Non-pigmented ciliary epithelial cell (primary cell): ENCODE results near the gene CCDC102A.

ENCODE experiments used
- DNase-seq: peaks from one replicate; pipeline ENCODE4 v3.0.0-alpha.2; 2010; ENCODE audit warnings: low read depth

CCDC102A gene

GRCh38 chr16:57537581-57538234, 1.3 kb upstream of the CCDC102A start:
- DNase-seq, result no peak

- DNase-seq, result no peak
These were observed 779 bp upstream of the CCDC102A start for GRCh38 chr16:57537194-57537505.

- DNase-seq, result peak; percentile 46
These were observed 578 bp downstream of the CCDC102A start for GRCh38 chr16:57535680-57536305.

GRCh38 chr16:57534881-57535658, 1.3 kb downstream of the CCDC102A start:
- DNase-seq, result no peak

GRCh38 chr16:57534337-57534880, 2.0 kb downstream of the CCDC102A start:
- no peak for DNase-seq

- DNase-seq, result no peak
These were observed 2.7 kb downstream of the CCDC102A start for GRCh38 chr16:57533431-57534336.

- no peak for DNase-seq
These were observed 4.1 kb downstream of the CCDC102A start for GRCh38 chr16:57532266-57532625.

GRCh38 chr16:57531635-57532265, 4.6 kb downstream of the CCDC102A start:
- no peak for DNase-seq

- DNase-seq, result no peak
These were observed 5.2 kb downstream of the CCDC102A start for GRCh38 chr16:57531253-57531575.

- DNase-seq, result no peak
These were observed 5.7 kb downstream of the CCDC102A start for GRCh38 chr16:57530522-57531252.

- DNase-seq, result no peak
These were observed 6.3 kb downstream of the CCDC102A start for GRCh38 chr16:57530104-57530521.

GRCh38 chr16:57529391-57530103, 6.8 kb downstream of the CCDC102A start:
- no peak for DNase-seq

- DNase-seq, result no peak
These were observed 7.6 kb downstream of the CCDC102A start for GRCh38 chr16:57528499-57529390.

- DNase-seq, result no peak
These were observed 8.6 kb downstream of the CCDC102A start for GRCh38 chr16:57527610-57528360.

- DNase-seq, result no peak
These were observed 9.3 kb downstream of the CCDC102A start for GRCh38 chr16:57527027-57527426.

- no peak for DNase-seq
These were observed 9.9 kb downstream of the CCDC102A start for GRCh38 chr16:57526498-57526897.

GRCh38 chr16:57525761-57526160, 10.6 kb downstream of the CCDC102A start:
- no peak for DNase-seq

GRCh38 chr16:57522960-57523359, 13.4 kb downstream of the CCDC102A start:
- no peak for DNase-seq
